Activated B cell treated with CpG ODN at 0.5 μM for 24 hours (primary cell): Measurements from ENCODE around the gene ITIH4. TPM values are rescaled to one million over a fixed set of nuclear protein-coding genes. Genes with fewer than 3 reads are reported as not detected.

Source experiments
- ATAC-seq: fragments of 200-7000 bp; cut with Tn5 transposase; one replicate; pipeline ENCODE4 v1.10.0; 2021; ENCODE audit warnings: low read depth, mild to moderate bottlenecking, moderate library complexity
- CTCF ChIA-PET: fragments of 350-600 bp; sonication (Branson Sonifier 250); formaldehyde crosslinking; loops from one replicate; lab custom pipeline; 2021; ENCODE audit warnings: antibody characterized with exemption; lab: Charles Lee
- POLR2A ChIA-PET: fragments of 350-600 bp; sonication (Branson Sonifier 250); formaldehyde crosslinking; loops from one replicate; lab custom pipeline; 2021; ENCODE audit warnings: antibody characterized with exemption; lab: Charles Lee
- DNase-seq: peaks from one replicate; pipeline ENCODE4 v3.0.0; 2022
- H3K27ac Mint-ChIP-seq: one replicate; pipeline ENCODE4 v1.8.0; 2020; ENCODE audit warnings: mixed read lengths
- H3K27me3 Mint-ChIP-seq: one replicate; pipeline ENCODE4 v1.8.0; 2021; ENCODE audit warnings: mixed read lengths
- H3K36me3 Mint-ChIP-seq: one replicate; pipeline ENCODE4 v1.8.0; 2021; ENCODE audit warnings: low read depth, mixed read lengths
- H3K4me1 Mint-ChIP-seq: one replicate; pipeline ENCODE4 v1.8.0; 2021; ENCODE audit warnings: mixed read lengths
- H3K4me3 Mint-ChIP-seq: one replicate; pipeline ENCODE4 v1.8.0; 2020; ENCODE audit warnings: mild to moderate bottlenecking, mixed read lengths
- H3K9me3 Mint-ChIP-seq: one replicate; pipeline ENCODE4 v1.8.0; 2020; ENCODE audit warnings: mixed read lengths
- intact Hi-C: fragments of 100-400 bp; cut with micrococcal nuclease; formaldehyde crosslinking; loops from one replicate; pipeline ENCODE4 v1.15.1; 2024
- total RNA-seq: library from RNA; stranded (reverse); gene quantifications from 2 replicates; pipeline ENCODE4 v1.2.3, GENCODE V29; 2022
- TF ChIP-seq, protein P1 (sequence below): fragments of 200-600 bp; IDR thresholded peaks from one replicate; pipeline ENCODE4 v1.8.0; 2022; ENCODE audit warnings: antibody characterized with exemption, mild to moderate bottlenecking

The ITIH4 gene
- total RNA-seq, 1 donor from 2014 or later: 15.7 TPM

- H3K4me1 Mint-ChIP-seq: no peaks in the 10 kb centered on the region
- no peaks in the 10 kb centered on the region for H3K27me3 Mint-ChIP-seq
- ATAC-seq (no peak), DNase-seq (no peak)
- H3K36me3 Mint-ChIP-seq: no peaks in the 10 kb centered on the region
- H3K27ac Mint-ChIP-seq: no peak overlapping the region
- H3K9me3 Mint-ChIP-seq: no peaks in the 10 kb centered on the region
- POLR2A ChIA-PET: no interaction called here
- no peak overlapping the region for H3K4me3 Mint-ChIP-seq
- TF ChIP-seq, protein P1, sequence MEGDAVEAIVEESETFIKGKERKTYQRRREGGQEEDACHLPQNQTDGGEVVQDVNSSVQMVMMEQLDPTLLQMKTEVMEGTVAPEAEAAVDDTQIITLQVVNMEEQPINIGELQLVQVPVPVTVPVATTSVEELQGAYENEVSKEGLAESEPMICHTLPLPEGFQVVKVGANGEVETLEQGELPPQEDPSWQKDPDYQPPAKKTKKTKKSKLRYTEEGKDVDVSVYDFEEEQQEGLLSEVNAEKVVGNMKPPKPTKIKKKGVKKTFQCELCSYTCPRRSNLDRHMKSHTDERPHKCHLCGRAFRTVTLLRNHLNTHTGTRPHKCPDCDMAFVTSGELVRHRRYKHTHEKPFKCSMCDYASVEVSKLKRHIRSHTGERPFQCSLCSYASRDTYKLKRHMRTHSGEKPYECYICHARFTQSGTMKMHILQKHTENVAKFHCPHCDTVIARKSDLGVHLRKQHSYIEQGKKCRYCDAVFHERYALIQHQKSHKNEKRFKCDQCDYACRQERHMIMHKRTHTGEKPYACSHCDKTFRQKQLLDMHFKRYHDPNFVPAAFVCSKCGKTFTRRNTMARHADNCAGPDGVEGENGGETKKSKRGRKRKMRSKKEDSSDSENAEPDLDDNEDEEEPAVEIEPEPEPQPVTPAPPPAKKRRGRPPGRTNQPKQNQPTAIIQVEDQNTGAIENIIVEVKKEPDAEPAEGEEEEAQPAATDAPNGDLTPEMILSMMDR: no peak
- CTCF ChIA-PET: interaction anchor here (1.2 to 1.5 kb wide), 2 partner anchors 28 to 56 kb away, joined by 4 read pairs; partner anchors contain the start of gene NEK4
- intact Hi-C loops: loop anchor here (1.0 kb wide), 2 partner anchors 29 to 57 kb away; partner anchors contain the start of gene NEK4
Measured at GRCh38 chr3:52798978-52799476, 31.4 kb downstream of the ITIH4 start.

GRCh38 chr3:52798376-52798977 lies 32.0 kb downstream of the ITIH4 start:
- Mint-ChIP-seq H3K27me3 (no peaks in the 10 kb centered on the region), H3K4me3 (no peak overlapping the region), H3K9me3 (no peaks in the 10 kb centered on the region), H3K4me1 (no peaks in the 10 kb centered on the region), H3K36me3 (no peaks in the 10 kb centered on the region), H3K27ac (no peak overlapping the region)
- ChIA-PET CTCF (interaction anchor here (1.2 to 1.5 kb wide), 2 partner anchors 28 to 55 kb away, joined by 4 read pairs; partner anchors contain the start of gene NEK4), POLR2A (no interaction called here)
- DNase-seq (no peak), ATAC-seq (no peak)
- TF ChIP-seq, protein P1: no peak
- intact Hi-C loops: no loop called here

- no peak for ATAC-seq
- CTCF ChIA-PET: no interaction called here
- POLR2A ChIA-PET: no interaction called here
Measured at GRCh38 chr3:52796411-52796810, 34.1 kb downstream of the ITIH4 start.

GRCh38 chr3:52795298-52795900 lies 35.1 kb downstream of the ITIH4 start:
- POLR2A ChIA-PET: interaction anchor here (0.7 kb wide), 1 partner anchor 24 kb away, joined by 3 read pairs; no protein-coding TSS in a partner anchor
- CTCF ChIA-PET: no interaction called here
- TF ChIP-seq, protein P1: no peak
- intact Hi-C loops: no loop called here
- no peak overlapping the region for H3K27ac Mint-ChIP-seq
- H3K4me3 Mint-ChIP-seq: no peak overlapping the region
- no peaks in the 10 kb centered on the region for H3K36me3 Mint-ChIP-seq
- H3K9me3 Mint-ChIP-seq: no peaks in the 10 kb centered on the region
- H3K27me3 Mint-ChIP-seq: no peaks in the 10 kb centered on the region
- H3K4me1 Mint-ChIP-seq: no peaks in the 10 kb centered on the region
- DNase-seq (no peak), ATAC-seq (no peak)

More at GRCh38 chr3:52796411-52796810, 34.1 kb downstream of the ITIH4 start:
- no peak overlapping the region for H3K4me3 Mint-ChIP-seq
- H3K4me1 Mint-ChIP-seq: no peaks in the 10 kb centered on the region
- no peak for DNase-seq
- intact Hi-C loops: no loop called here
- H3K9me3 Mint-ChIP-seq: no peaks in the 10 kb centered on the region
- H3K27ac Mint-ChIP-seq: no peak overlapping the region
- H3K27me3 Mint-ChIP-seq: no peaks in the 10 kb centered on the region
- TF ChIP-seq, protein P1: no peak
- no peaks in the 10 kb centered on the region for H3K36me3 Mint-ChIP-seq

DNA sequence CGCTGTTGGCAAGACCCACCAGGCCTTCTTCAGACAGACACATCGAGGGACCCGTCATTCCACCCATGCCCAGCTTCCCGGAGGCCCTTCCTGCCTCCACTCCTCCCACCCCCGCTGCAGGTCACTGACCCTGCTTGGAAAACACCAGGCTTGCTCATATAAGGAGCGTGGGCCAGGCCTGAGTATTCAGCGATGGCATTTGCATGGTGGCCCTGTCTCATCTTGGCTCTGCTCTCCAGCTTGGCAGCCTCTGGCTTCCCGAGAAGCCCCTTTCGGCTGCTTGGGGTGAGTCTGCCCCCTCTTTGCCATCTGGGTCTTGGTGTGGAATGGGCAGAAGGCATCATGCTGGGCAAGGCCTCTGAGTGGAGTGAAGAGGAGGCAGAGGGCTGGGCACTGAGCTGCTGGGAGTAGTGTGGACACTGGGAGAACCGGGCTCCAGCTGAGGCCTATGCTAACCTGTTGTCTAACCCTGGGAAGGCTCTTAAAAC lies 35.8 kb downstream of the ITIH4 start, which contains the start of gene ITIH3:
ITIH3 (plus strand) TSS at position 185 of the 488 bp plus-strand sequence; CDS start at position 193, 8 bp downstream.
- no peak within 1 kb of the TSS for H3K27ac Mint-ChIP-seq
- CTCF ChIA-PET: no interaction called here
- DNase-seq: no peak
- intact Hi-C loops: no loop called here
- POLR2A ChIA-PET: no interaction called here
- no peak for ATAC-seq
- H3K36me3 Mint-ChIP-seq: no peaks in the 10 kb centered on the region
- H3K27me3 Mint-ChIP-seq: no peaks in the 10 kb centered on the region
- H3K4me3 Mint-ChIP-seq: no peak within 1 kb of the TSS
- no peaks in the 10 kb centered on the region for H3K9me3 Mint-ChIP-seq
- TF ChIP-seq, protein P1: no peak
- H3K4me1 Mint-ChIP-seq: no peaks in the 10 kb centered on the region
